Psoas muscle (tissue), 8 donors: ENCODE results near the gene RTKN2. TPM values are rescaled to one million over a fixed set of nuclear protein-coding genes. Genes with fewer than 3 reads are reported as not detected.

Source experiments
- ATAC-seq, 4 donors: fragments of 200-7000 bp; cut with Tn5 transposase; one replicate each; pipeline ENCODE4 v1.9.1; 2020; ENCODE audit warnings: moderate library complexity in 3 of 4, mild to moderate bottlenecking in 2 of 4
- DNase-seq, 2 donors: peaks; one replicate each; pipeline ENCODE4 v3.0.0-alpha.2; 2020
- H3K27ac ChIP-seq: fragments of 200-600 bp; one replicate; pipeline ENCODE4 v1.8.0; 2022
- H3K27me3 ChIP-seq, 3 donors: fragments of 200-600 bp in 1 of 3; one replicate each; pipeline versions ENCODE4 v1.6.1 to v1.8.0; 2013 to 2022; ENCODE audit warnings: low read length in 2 of 3, mild to moderate bottlenecking in 2 of 3, moderate library complexity in 1 of 3; ENCODE audit not compliant: insufficient read depth in 3 of 3
- H3K36me3 ChIP-seq, 2 donors: fragments of 200-600 bp in 1 of 2; one replicate each; pipeline versions ENCODE4 v1.6.1 to v1.8.0; 2013 to 2022; ENCODE audit warnings: low read depth in 1 of 2, mild to moderate bottlenecking in 1 of 2, moderate library complexity in 1 of 2; ENCODE audit not compliant: insufficient read depth in 1 of 2
- H3K4me1 ChIP-seq: fragments of 200-600 bp; one replicate; pipeline ENCODE4 v1.8.0; 2022
- H3K4me3 ChIP-seq: fragments of 200-600 bp; one replicate; pipeline ENCODE4 v1.8.0; 2022; ENCODE audit warnings: mild to moderate bottlenecking
- H3K9me3 ChIP-seq: fragments of 200-600 bp; one replicate; pipeline ENCODE4 v1.8.0; 2022
- CTCF ChIP-seq: fragments of 200-600 bp; IDR thresholded peaks from one replicate; pipeline ENCODE4 v1.8.0; 2022; ENCODE audit warnings: antibody characterized with exemption
- WGBS, 3 donors: extraction: QIAGEN DNeasy Blood & Tissue Kit; methylation state at CpG; one replicate each; pipeline versions ENCODE4 v1.1.6 to v1.1.7; 2013; 5-methylcytosine and 5-hydroxymethylcytosine counted together
- intact Hi-C, 2 donors: fragments of 100-400 bp; cut with DNase I; formaldehyde crosslinking; loops; one replicate each; pipeline versions ENCODE4 v1.11.0 to v1.14.2; 2022
- polyA plus RNA-seq, 3 donors: library from polyadenylated mRNA; stranded (reverse); fragments of 200-250 nt; gene quantifications; one replicate each; pipeline ENCODE4 v1.2.3, GENCODE V29; 2013
- total RNA-seq, 4 donors: library from RNA; stranded (reverse); fragmentation: NEBNext Ultra II Directional in 2 of 4; extraction: Animal tissue kit (Norgen Biotek cat#: 25700) in 2 of 4; gene quantifications; one replicate each; pipeline versions ENCODE4 v1.2.1 to v1.2.4, GENCODE V29; 2021 to 2023
- donor health status: healthy with polysubstance abuse.
- donor health status: DM: no; HTN: no; CAD: no; lungs with moderate emphysema.
- donor health status: Bipolar disorder and iron deficiency.
- donor health status: healthy.
- donor health status: DM: yes; HTN: yes; CAD: no.
- donor health status: DM: no; HTN: no; CAD: no.
- donor health status: DM: no; HTN: no; CAD: no.
- donor health status: DM: yes; HTN: yes; CAD: no.

The RTKN2 gene
- total and polyA plus RNA-seq, 7 donors = 0.01 to 0.09 (median 0.03) TPM; not detected in 3

DNA sequence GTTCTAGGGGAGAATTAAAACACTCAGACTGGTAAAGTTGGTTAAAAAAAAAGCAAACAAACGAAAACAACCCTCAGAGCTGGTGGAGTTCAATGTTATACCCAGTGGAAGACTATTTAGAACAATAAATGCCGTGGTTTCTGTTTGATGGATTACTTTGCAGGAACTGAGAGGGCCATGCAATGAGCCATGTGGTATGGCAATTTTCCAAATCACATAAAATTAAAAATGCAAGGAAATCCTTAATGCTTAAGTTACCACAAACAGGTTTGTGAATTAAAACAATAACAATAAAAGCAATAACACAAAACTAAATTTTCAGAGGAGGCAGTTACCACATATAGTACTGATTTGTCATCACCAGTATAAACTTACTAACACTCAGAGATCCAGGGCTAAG, 96.9 kb downstream of the RTKN2 start:
- H3K27me3 ChIP-seq = no peaks in the 10 kb centered on the region
- intact Hi-C loops = no loop called here
- ATAC-seq (no peak), DNase-seq (no peak)
- no peaks in the 10 kb centered on the region for H3K4me1 ChIP-seq
- H3K4me3 ChIP-seq = no peak overlapping the region
- WGBS, 3 donors = 46 to 60% (median 59%) methylated on average over 2 of the region's 2 CpGs
- no peak overlapping the region for H3K27ac ChIP-seq
- TF ChIP-seq CTCF = no peak
- H3K9me3 ChIP-seq = no peaks in the 10 kb centered on the region
- no peaks in the 10 kb centered on the region for H3K36me3 ChIP-seq

DNA sequence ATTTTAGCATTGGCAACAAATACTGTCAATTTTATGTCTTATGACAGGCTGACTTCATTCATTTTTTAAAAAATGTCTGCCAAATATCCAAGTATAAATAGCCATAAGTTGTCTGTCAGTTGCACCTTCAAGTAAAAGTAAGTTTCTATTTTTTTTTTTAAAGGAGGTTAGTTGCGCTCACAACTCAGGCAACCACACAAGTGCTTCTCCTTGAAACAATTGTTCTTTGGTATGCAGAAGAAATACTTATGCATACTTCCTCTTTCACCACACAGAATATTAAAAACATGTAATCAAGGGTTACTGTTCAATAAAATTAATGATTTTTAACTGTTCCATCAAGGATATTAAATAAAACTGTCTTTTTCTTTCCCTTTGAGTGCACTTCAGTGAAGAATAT, 97.9 kb downstream of the RTKN2 start:
- Histone ChIP-seq H3K4me1 (peaks cover 9% of the 10 kb centered on the region), H3K36me3 (no peaks in the 10 kb centered on the region), H3K27ac (no peak overlapping the region), H3K9me3 (no peaks in the 10 kb centered on the region), H3K27me3 (no peaks in the 10 kb centered on the region), H3K4me3 (no peak overlapping the region)
- TF ChIP-seq CTCF = no peak
- intact Hi-C loops = no loop called here
- DNase-seq = no peak
- WGBS, 3 donors = 94 to 97% (median 97%) methylated on average over 1 of the region's 1 CpG
- no peak for ATAC-seq

DNA sequence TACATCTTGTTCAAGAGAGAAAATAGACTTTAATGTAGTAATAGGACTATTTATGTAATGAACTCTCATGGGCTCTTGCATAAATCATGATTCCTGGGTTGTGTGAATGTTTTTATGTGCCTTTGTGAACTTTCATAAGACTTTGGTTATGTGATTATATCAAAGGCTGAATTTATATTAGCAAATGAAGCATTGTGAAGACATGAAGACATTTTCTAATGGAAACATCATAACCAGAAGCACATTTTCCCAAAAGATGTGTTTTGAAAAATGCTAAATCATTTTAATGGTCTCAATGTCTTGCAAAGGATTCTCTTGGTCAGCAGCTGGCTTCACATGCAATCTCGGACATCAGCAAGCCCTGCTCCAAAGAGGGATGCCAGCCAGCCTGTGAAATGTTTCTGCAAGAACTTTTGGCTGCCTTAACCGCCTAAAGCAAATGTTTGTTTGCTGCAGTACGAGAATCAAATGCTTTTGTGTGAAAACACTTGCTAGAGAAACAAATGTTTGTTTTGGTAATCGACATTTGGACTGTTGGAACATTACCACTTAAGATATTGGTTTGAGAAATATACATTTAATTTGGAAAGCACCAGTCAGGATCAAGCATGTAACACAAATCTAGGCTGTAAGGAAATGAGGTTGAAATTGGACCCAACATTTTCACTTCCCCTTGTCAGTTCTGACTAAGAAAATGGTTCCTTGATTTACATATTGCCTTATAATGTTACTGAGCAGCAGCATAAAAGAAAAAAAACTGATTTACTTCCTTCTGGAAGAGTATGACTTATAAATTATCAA, 102.1 kb downstream of the RTKN2 start:
- Histone ChIP-seq H3K27me3 (no peaks in the 10 kb centered on the region), H3K4me1 (peaks cover 9% of the 10 kb centered on the region), H3K4me3 (no peak overlapping the region), H3K9me3 (no peaks in the 10 kb centered on the region), H3K36me3 (no peaks in the 10 kb centered on the region), H3K27ac (no peak overlapping the region)
- ATAC-seq (no peak), DNase-seq (peak in 1 of 2 donors; percentile 32)
- 13 to 25% (median 15%) methylated on average over 4 of the region's 4 CpGs for WGBS, 3 donors
- intact Hi-C loops = no loop called here
- TF ChIP-seq CTCF = no peak

GRCh38 chr10:62165803-62166202, 102.8 kb downstream of the RTKN2 start:
- no peaks in the 10 kb centered on the region for H3K9me3 ChIP-seq
- TF ChIP-seq CTCF = no peak
- DNase-seq = no peak
- no peak for ATAC-seq
- no peak overlapping the region for H3K4me3 ChIP-seq
- H3K27ac ChIP-seq = no peak overlapping the region
- no peaks in the 10 kb centered on the region for H3K36me3 ChIP-seq
- intact Hi-C loops = no loop called here
- H3K27me3 ChIP-seq = no peaks in the 10 kb centered on the region
- peaks cover 9% of the 10 kb centered on the region for H3K4me1 ChIP-seq
- WGBS, 3 donors = 89 to 93% (median 89%) methylated on average over 4 of the region's 4 CpGs

GRCh38 chr10:62163024-62163423, 105.6 kb downstream of the RTKN2 start:
- DNase-seq = no peak
- WGBS, 3 donors = 87 to 92% (median 92%) methylated on average over 2 of the region's 2 CpGs
- ATAC-seq = no peak
- Histone ChIP-seq H3K27me3 (no peaks in the 10 kb centered on the region), H3K4me3 (no peak overlapping the region), H3K4me1 (peaks cover 9% of the 10 kb centered on the region), H3K36me3 (no peaks in the 10 kb centered on the region), H3K9me3 (no peaks in the 10 kb centered on the region), H3K27ac (no peak overlapping the region)
- intact Hi-C loops = no loop called here
- no peak for TF ChIP-seq CTCF
